Fibroblast of lung (primary cell): ENCODE results near the gene TBCK. TPM values are rescaled to one million over a fixed set of nuclear protein-coding genes. Genes with fewer than 3 reads are reported as not detected.

Experiments used
- DNase-seq, 2 donors: peaks; one replicate each; pipeline versions ENCODE4 v3.0.0 to v3.0.0-alpha.2; 2010; ENCODE audit warnings: low read depth in 2 of 2
- H2AFZ ChIP-seq: 2 replicates; pipeline ENCODE4 v1.5.1; 2012; ENCODE audit warnings: low read length, control low read depth, inconsistent platforms
- H3K27ac ChIP-seq: 2 replicates; pipeline ENCODE4 v1.5.1; 2011; ENCODE audit warnings: low read length, control low read depth; ENCODE audit not compliant: insufficient read depth
- H3K27me3 ChIP-seq: 2 replicates; pipeline ENCODE4 v1.5.1; 2011; ENCODE audit warnings: mild to moderate bottlenecking, low read length; ENCODE audit not compliant: control insufficient read depth, insufficient read depth
- H3K36me3 ChIP-seq: 2 replicates; pipeline ENCODE4 v1.5.1; 2011; ENCODE audit warnings: low read length; ENCODE audit not compliant: control insufficient read depth, insufficient read depth
- H3K4me1 ChIP-seq: 2 replicates; pipeline ENCODE4 v1.5.1; 2011; ENCODE audit warnings: low read length; ENCODE audit not compliant: control insufficient read depth, insufficient read depth; ENCODE audit errors: extremely low read depth
- H3K4me2 ChIP-seq: 2 replicates; pipeline ENCODE4 v1.5.1; 2011; ENCODE audit warnings: low read length, control low read depth; ENCODE audit not compliant: insufficient read depth; ENCODE audit errors: extremely low read depth
- H3K4me3 ChIP-seq, 4 experiments: fragments of 200-600 bp in 1 of 4; sonication (generic) in 1 of 4; replicated peaks in 1 of 4; 2 replicates each; pipeline ENCODE4 v1.5.1; 2011 to 2016; ENCODE audit warnings: low read length in 4 of 4, low read depth in 3 of 4, mild to moderate bottlenecking in 3 of 4, control low read depth in 2 of 4, inconsistent platforms in 1 of 4, mixed read lengths in 1 of 4; ENCODE audit not compliant: insufficient read depth in 1 of 4; ENCODE audit errors: control extremely low read depth in 1 of 4
- H3K79me2 ChIP-seq: 2 replicates; pipeline ENCODE4 v1.5.1; 2012; ENCODE audit warnings: mild to moderate bottlenecking, low read length, inconsistent platforms; ENCODE audit not compliant: control insufficient read depth, insufficient read depth
- H3K9ac ChIP-seq: 2 replicates; pipeline ENCODE4 v1.5.1; 2011; ENCODE audit warnings: mild to moderate bottlenecking, low read length, control low read depth; ENCODE audit not compliant: insufficient read depth
- H3K9me3 ChIP-seq: 2 replicates; pipeline ENCODE4 v1.5.1; 2012; ENCODE audit warnings: low read depth, low read length; ENCODE audit not compliant: control insufficient read depth, insufficient read depth
- H4K20me1 ChIP-seq: 2 replicates; pipeline ENCODE4 v1.5.1; 2011; ENCODE audit warnings: low read length; ENCODE audit not compliant: control insufficient read depth, insufficient read depth; ENCODE audit errors: extremely low read depth
- EZH2 ChIP-seq: IDR thresholded peaks from 2 replicates; pipeline ENCODE4 v1.5.1; 2012; ENCODE audit warnings: low read length, control low read depth, mild to moderate bottlenecking; ENCODE audit errors: missing control alignments
- polyA plus RNA-seq, 2 donors: library from polyadenylated mRNA; depleted of rRNA in 1 of 2; stranded (reverse) in 1 of 2; unstranded in 1 of 2; fragments of >200 nt; gene quantifications; 2 replicates each; pipeline ENCODE4 v1.2.1, GENCODE V29; 2011 to 2012; ENCODE audit warnings: missing spikeins in 1 of 2
- total RNA-seq: library from RNA; depleted of rRNA; stranded (reverse); fragments of >200 nt; gene quantifications from 2 replicates; pipeline ENCODE4 v1.2.1, GENCODE V29; 2014
- TF ChIP-seq, protein P1 (sequence below), 2 donors: IDR thresholded peaks in 1 of 2; conservative IDR thresholded peaks in 1 of 2; 1 replicate in 1 of 2; 2 replicates in 1 of 2; pipeline ENCODE4 v1.5.1; 2011 to 2012; ENCODE audit warnings: low read length in 2 of 2, control low read depth in 1 of 2, inconsistent platforms in 1 of 2, low read depth in 1 of 2, mild to moderate bottlenecking in 1 of 2

TBCK gene
- total and polyA plus RNA-seq, 2 donors (not counting 1 experiment from before 2014, with no cell fraction given): 29.0 to 69.9 TPM

- no peak for DNase-seq
- Histone ChIP-seq H3K36me3 (no peaks in the 10 kb centered on the region), H3K4me3 (no peak overlapping the region), H4K20me1 (no peaks in the 10 kb centered on the region), H3K9ac (no peak overlapping the region), H3K79me2 (peaks cover 56% of the 10 kb centered on the region), H3K4me2 (no peak overlapping the region), H3K9me3 (no peaks in the 10 kb centered on the region), H2AFZ (no peak overlapping the region), H3K27ac (no peak overlapping the region), H3K27me3 (no peaks in the 10 kb centered on the region), H3K4me1 (peaks cover 3% of the 10 kb centered on the region)
- TF ChIP-seq, protein P1, sequence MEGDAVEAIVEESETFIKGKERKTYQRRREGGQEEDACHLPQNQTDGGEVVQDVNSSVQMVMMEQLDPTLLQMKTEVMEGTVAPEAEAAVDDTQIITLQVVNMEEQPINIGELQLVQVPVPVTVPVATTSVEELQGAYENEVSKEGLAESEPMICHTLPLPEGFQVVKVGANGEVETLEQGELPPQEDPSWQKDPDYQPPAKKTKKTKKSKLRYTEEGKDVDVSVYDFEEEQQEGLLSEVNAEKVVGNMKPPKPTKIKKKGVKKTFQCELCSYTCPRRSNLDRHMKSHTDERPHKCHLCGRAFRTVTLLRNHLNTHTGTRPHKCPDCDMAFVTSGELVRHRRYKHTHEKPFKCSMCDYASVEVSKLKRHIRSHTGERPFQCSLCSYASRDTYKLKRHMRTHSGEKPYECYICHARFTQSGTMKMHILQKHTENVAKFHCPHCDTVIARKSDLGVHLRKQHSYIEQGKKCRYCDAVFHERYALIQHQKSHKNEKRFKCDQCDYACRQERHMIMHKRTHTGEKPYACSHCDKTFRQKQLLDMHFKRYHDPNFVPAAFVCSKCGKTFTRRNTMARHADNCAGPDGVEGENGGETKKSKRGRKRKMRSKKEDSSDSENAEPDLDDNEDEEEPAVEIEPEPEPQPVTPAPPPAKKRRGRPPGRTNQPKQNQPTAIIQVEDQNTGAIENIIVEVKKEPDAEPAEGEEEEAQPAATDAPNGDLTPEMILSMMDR (conservative IDR thresholded peaks at IDR 0.05 in 1 of 2, IDR thresholded peaks at IDR 0.05 in 1 of 2; ENCODE audit: low read depth in 1 of 2, low read length in 2 of 2): no peak
- TF ChIP-seq EZH2: no peak
These were observed 4.2 kb upstream of the TBCK start for GRCh38 chr4:106320235-106320634.

DNA sequence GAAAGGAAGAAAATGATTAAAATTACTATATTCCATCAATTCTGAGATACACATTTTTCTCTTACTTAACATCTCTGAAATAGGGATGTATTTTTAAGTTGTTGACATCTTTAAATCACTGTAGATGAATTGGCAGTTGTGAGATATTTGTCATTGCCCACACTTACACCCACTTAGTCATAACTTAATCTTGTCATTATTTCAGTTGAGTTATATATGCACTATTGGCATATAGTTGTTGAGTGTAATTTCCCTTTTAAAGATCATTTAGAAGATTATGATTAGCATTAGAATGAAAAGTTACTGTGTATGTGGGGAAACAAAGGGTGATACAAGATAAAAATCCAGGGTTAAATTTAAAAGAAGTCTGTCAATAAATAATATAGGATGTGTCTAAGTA is 2.5 kb upstream of the TBCK start:
- Histone ChIP-seq H3K9me3 (no peaks in the 10 kb centered on the region), H3K27ac (no peak overlapping the region), H3K27me3 (no peaks in the 10 kb centered on the region), H4K20me1 (no peaks in the 10 kb centered on the region), H3K9ac (no peak overlapping the region), H3K36me3 (no peaks in the 10 kb centered on the region), H3K4me1 (peaks cover 3% of the 10 kb centered on the region), H2AFZ (no peak overlapping the region), H3K4me3 (peak overlapping the region in 1 of 4 experiments; percentile 92), H3K4me2 (no peak overlapping the region), H3K79me2 (peaks cover 72% of the 10 kb centered on the region)
- DNase-seq: no peak
- TF ChIP-seq EZH2: no peak
- TF ChIP-seq, protein P1 (conservative IDR thresholded peaks at IDR 0.05 in 1 of 2, IDR thresholded peaks at IDR 0.05 in 1 of 2; ENCODE audit: low read depth in 1 of 2, low read length in 2 of 2): no peak

DNA sequence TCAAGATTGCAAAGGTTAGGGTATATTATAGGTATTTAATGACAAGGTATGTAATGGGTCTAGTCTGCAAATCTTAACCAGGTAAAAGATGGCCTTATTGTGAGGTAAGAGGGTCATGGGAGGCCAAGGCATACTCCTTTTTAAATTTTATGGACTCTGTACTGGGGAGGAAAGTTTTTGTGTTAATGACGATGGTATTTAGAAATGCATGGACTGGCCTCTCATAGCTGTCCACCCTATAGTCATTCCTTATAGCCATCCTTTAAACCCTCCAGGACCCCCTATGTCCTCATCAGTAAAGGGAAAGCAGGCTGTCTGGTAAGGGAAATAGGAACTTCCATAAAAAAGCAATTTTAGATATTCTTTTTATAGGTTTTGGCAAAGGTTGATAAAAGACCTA is 1.8 kb upstream of the TBCK start:
- no peaks in the 10 kb centered on the region for H3K9me3 ChIP-seq
- no peak overlapping the region for H3K27ac ChIP-seq
- H3K4me3 ChIP-seq: peak overlapping the region in 3 of 4 experiments; percentile 86 to 97 (median 92)
- no peaks in the 10 kb centered on the region for H3K27me3 ChIP-seq
- TF ChIP-seq, protein P1 (conservative IDR thresholded peaks at IDR 0.05 in 1 of 2, IDR thresholded peaks at IDR 0.05 in 1 of 2; ENCODE audit: low read depth in 1 of 2, low read length in 2 of 2): no peak
- TF ChIP-seq EZH2: no peak
- H3K4me1 ChIP-seq: peaks cover 6% of the 10 kb centered on the region
- H3K9ac ChIP-seq: no peak overlapping the region
- no peaks in the 10 kb centered on the region for H3K36me3 ChIP-seq
- peak overlapping the region; percentile 96 for H3K4me2 ChIP-seq
- H3K79me2 ChIP-seq: peaks cover 76% of the 10 kb centered on the region
- no peaks in the 10 kb centered on the region for H4K20me1 ChIP-seq
- no peak overlapping the region for H2AFZ ChIP-seq
- DNase-seq: no peak
